GM19238 (cell line): ENCODE results near the gene CHCHD4.

Source experiments
- DNase-seq: peaks from one replicate; pipeline ENCODE4 v3.0.0; 2011; ENCODE audit warnings: low spot score; ENCODE audit not compliant: insufficient read length

The CHCHD4 gene

GRCh38 chr3:14124615-14125192, at the start of gene CHCHD4, which contains the start of gene TMEM43:
TSS of gene CHCHD4 (minus strand) at chr3:14124870. CDS start at chr3:14124676, 194 bp downstream.
TSS of gene TMEM43 (plus strand) at chr3:14125052. CDS start at chr3:14125194, 142 bp downstream.
- peak; percentile 98 for DNase-seq

- no peak for DNase-seq
These were observed 47.8 kb upstream of the CHCHD4 start for GRCh38 chr3:14172496-14172895.

GRCh38 chr3:14170531-14171159, 46.0 kb upstream of the CHCHD4 start:
- no peak for DNase-seq

- no peak for DNase-seq
These were observed 45.2 kb upstream of the CHCHD4 start for GRCh38 chr3:14169871-14170270.

- no peak for DNase-seq
These were observed 44.8 kb upstream of the CHCHD4 start for GRCh38 chr3:14169435-14169834.

- no peak for DNase-seq
These were observed 42.4 kb upstream of the CHCHD4 start for GRCh38 chr3:14166877-14167603.

GRCh38 chr3:14162178-14162577, 37.5 kb upstream of the CHCHD4 start:
- DNase-seq, result no peak

GRCh38 chr3:14161282-14161681, 36.6 kb upstream of the CHCHD4 start:
- no peak for DNase-seq

- no peak for DNase-seq
These were observed 34.8 kb upstream of the CHCHD4 start for GRCh38 chr3:14159426-14159825.

- no peak for DNase-seq
These were observed 33.7 kb upstream of the CHCHD4 start for GRCh38 chr3:14158370-14158769.

GRCh38 chr3:14157951-14158350, 33.3 kb upstream of the CHCHD4 start:
- DNase-seq, result no peak

GRCh38 chr3:14156843-14157561, 32.3 kb upstream of the CHCHD4 start:
- no peak for DNase-seq

- DNase-seq, result no peak
These were observed 31.5 kb upstream of the CHCHD4 start for GRCh38 chr3:14156201-14156600.

- no peak for DNase-seq
These were observed 30.3 kb upstream of the CHCHD4 start for GRCh38 chr3:14154895-14155440.

- DNase-seq, result no peak
These were observed 29.6 kb upstream of the CHCHD4 start for GRCh38 chr3:14154276-14154675.

- DNase-seq, result no peak
These were observed 29.0 kb upstream of the CHCHD4 start for GRCh38 chr3:14153663-14154062.

GRCh38 chr3:14152963-14153355, 28.3 kb upstream of the CHCHD4 start:
- no peak for DNase-seq

- DNase-seq, result no peak
These were observed 27.7 kb upstream of the CHCHD4 start for GRCh38 chr3:14152233-14152962.

GRCh38 chr3:14151471-14152083, 26.9 kb upstream of the CHCHD4 start:
- no peak for DNase-seq

GRCh38 chr3:14150491-14151230, 26.0 kb upstream of the CHCHD4 start:
- DNase-seq, result no peak
